Endothelial cell of hepatic sinusoid (primary cell): Measurements from ENCODE around the gene ZCCHC4.

Source experiments
- in situ Hi-C: cut with HindIII; loops from 2 replicates; pipeline ENCODE4 v1.10.0; 2017; ENCODE audit warnings: low sequenced_read_pairs

ZCCHC4 gene

GRCh38 chr4:25376754-25377571 lies 64.4 kb downstream of the ZCCHC4 start, which contains the start of gene ANAPC4:
Gene ANAPC4 (plus strand): TSS chr4:25377263. CDS start chr4:25377428, 165 bp downstream.
- in situ Hi-C loops, result no loop called here

GRCh38 chr4:25377572-25378436 lies 65.2 kb downstream of the ZCCHC4 start:
- in situ Hi-C loops, result no loop called here

- in situ Hi-C loops, result no loop called here
Measured at GRCh38 chr4:25378437-25378743, 65.8 kb downstream of the ZCCHC4 start.

- in situ Hi-C loops, result no loop called here
Measured at GRCh38 chr4:25379591-25379990, 67.0 kb downstream of the ZCCHC4 start.

DNA sequence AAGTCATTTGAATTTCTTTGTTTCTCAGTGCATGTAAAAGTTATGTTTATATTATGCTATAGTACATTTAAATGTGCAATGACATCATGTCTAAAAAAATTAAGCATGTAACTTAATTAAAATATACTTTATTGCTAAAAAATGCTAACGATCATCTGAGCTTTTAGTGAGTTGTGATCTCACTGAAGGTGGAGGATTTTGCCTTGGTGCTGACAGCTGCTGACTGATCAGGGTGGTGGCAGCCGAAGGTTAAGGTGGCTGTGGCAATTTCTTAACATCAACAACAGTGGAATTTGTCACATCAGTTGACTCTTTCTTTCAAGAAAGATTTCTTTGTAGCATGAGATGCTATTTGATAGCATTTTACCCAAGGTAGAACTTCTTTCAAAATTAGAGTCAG lies 71.1 kb downstream of the ZCCHC4 start:
- in situ Hi-C loops, result no loop called here

DNA sequence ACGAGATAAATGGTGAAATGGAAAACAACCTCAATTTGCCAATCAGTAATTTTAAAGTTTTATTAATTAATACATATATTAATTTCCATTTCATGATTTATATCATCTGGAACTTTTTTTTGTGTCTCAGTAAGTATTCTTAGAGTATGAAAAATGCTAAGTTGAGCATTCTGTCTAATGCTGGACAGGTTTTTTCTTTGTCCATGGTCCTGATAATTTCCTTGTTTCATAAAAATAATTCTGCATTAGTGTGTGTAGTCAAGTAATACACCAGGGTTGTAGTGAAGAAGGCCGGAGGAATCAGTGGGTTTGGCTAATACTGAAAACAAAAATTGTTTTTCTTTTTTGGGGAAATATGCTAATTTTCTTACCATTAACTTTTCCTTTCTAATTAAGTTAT lies 74.4 kb downstream of the ZCCHC4 start:
- in situ Hi-C loops, result no loop called here

DNA sequence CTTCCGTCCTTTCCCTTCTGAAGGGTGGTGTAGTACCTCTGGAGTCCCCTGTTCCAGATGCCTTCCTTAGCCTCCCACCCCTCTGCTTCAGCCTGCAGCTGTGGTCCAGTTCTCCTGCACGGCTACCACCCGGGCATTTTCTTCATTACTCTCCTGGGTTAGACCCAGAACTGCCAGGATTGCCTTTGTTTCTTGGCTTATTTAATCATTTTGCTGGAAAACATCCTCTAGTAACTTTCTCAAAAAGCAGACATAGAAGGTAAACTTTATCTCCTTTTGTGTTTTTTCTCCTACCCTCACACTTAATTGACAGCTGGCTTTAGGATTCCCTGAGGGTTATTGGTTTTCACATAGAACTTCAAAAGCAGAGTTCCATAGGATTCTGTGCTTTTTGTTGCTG lies 84.7 kb downstream of the ZCCHC4 start:
- in situ Hi-C loops, result no loop called here

- in situ Hi-C loops, result no loop called here
Measured at GRCh38 chr4:25399510-25399909, 86.9 kb downstream of the ZCCHC4 start.

GRCh38 chr4:25401066-25401465 lies 88.5 kb downstream of the ZCCHC4 start:
- in situ Hi-C loops, result no loop called here

DNA sequence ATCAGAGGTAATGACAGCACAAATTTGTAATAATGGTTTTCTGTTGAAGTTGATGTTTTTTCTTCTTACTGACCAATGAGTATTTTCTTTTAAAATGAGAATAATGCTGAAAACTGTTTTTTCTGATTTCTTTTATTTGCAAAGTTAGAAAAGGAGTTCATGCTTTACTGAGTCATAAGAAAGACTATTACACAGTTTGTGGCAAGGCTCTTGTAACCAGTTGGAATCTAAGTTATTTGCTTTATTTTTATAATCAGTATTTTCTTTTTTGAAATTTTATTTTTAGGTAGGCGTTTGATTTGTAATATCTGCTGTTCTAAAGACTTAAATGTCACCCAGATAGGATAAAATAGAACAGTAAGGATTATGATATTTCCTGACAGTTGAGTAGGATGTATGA lies 89.9 kb downstream of the ZCCHC4 start:
- in situ Hi-C loops, result no loop called here

DNA sequence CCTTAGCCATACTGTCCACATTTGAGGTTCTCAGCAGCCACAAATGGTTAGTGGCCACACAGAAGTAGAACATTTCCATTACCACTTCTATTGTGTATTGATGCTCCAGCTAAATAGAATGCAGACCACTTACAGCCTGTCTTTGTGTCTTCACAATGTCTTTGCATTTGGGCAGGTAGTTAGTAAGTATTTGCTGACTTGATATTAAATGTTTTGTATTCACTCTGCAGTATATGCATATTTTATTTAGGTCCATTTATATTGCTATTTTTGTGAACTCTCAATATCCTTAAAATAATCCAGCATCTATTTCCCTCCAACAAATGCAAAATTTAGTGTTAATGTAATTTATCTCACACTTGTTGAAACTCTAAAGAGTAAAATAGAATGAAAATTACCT lies 91.1 kb downstream of the ZCCHC4 start:
- in situ Hi-C loops, result no loop called here

DNA sequence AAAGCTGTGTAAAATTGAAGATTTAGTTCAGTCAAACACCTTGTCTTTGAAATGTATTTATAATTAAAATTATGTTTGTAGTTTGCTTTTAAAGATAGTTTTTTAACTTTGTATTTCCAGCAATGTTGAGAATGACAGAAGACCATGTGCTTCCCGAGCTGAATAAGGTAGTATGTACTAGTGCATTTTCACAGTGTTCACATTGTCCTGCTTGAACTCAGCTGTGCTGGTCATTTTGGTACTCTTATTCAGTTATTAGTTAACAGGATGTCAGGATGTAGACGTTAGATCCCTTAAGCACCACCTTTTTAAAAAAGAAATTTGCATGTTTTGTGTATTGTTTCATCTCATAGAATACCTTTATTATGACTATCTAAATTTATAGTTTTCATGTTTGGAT lies 92.9 kb downstream of the ZCCHC4 start:
- in situ Hi-C loops, result no loop called here

- in situ Hi-C loops, result no loop called here
Measured at GRCh38 chr4:25406081-25406692, 93.6 kb downstream of the ZCCHC4 start.

DNA sequence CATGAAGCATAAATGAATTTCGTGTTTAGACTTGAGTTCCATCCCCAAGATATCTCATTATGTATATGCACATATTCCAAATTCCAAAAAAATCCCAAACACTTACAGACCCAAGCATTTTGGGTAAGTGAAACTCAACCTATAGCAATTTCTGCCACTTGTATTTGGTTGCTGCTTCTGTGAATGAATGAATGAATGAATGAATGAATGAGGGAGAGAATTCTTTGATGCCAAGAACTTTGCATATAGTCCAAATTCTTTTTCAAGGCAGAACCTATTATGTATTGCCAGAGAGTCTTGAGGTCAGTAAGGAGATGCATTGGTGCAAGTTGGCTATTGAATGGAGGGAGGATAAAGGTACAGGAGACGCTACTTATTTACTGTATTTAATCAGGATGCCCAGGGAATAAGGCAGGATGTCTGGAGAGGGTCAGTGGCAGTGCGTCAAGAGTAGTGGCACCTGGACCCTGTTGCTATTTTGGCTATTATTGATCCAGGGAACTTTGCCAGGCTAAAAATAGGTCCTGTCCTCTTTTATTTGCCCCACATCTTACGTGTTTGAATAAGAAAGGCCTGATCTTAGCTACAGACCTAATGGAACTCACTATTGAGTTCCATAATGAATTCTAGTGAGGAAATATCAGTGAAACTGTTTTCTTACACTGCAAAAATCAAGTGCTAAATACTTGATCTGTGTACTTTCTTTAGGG lies 98.4 kb downstream of the ZCCHC4 start:
- in situ Hi-C loops, result loop anchor here (10.0 kb wide), 1 partner anchor 354 kb away; no protein-coding TSS in a partner anchor

DNA sequence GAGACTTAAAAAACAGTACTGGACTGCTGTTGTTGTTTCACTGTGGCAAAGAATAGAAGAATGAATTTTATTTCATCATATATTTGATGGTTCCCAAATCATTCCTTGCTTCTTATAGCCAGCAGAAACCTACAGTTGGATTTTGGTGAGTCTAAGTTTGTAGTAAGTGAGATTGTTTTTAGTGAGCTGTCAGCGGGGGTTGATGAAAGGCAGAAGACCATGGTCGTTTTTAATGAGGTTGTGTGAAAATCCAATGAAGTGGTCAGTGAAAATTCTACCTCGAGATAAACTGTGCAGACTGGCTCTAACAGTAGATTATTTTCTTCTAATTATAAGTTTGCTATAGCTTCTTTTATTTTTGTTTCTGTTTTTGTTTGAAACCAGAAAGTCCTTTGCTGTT lies 100.7 kb downstream of the ZCCHC4 start:
- in situ Hi-C loops, result loop anchor here (10.0 kb wide), 1 partner anchor 352 kb away; no protein-coding TSS in a partner anchor

GRCh38 chr4:25417014-25417413 lies 104.4 kb downstream of the ZCCHC4 start:
- in situ Hi-C loops, result loop anchor here (10.0 kb wide), 1 partner anchor 348 kb away; no protein-coding TSS in a partner anchor
